Upper lobe of left lung (tissue), 4 donors: ENCODE measurements around the gene CSNK2A2.

ENCODE experiments used
- CTCF ChIP-seq, 6 experiments: fragments of 450-650 bp in 4 of 6; fragments of 200-600 bp in 2 of 6; sonication (generic) in 2 of 6; IDR thresholded peaks; one replicate each; pipeline ENCODE4 v1.5.1; 2016 to 2019; ENCODE audit warnings: antibody characterized with exemption in 6 of 6
- POLR2A ChIP-seq, 4 donors: fragments of 450-650 bp; IDR thresholded peaks; one replicate each; pipeline ENCODE4 v1.5.1; 2016 to 2017; ENCODE audit warnings: antibody characterized with exemption in 4 of 4, mild to moderate bottlenecking in 2 of 4
- POLR2AphosphoS5 ChIP-seq, 2 donors: sonication (generic); formaldehyde crosslinking; IDR thresholded peaks; one replicate each; pipeline ENCODE4 v1.5.1; 2017; ENCODE audit warnings: antibody characterized with exemption in 2 of 2

- TF ChIP-seq POLR2A (IDR thresholded peaks at IDR 0.05): no peak
- TF ChIP-seq CTCF (IDR thresholded peaks at IDR 0.05): no peak
- no peak for TF ChIP-seq POLR2AphosphoS5 (IDR thresholded peaks at IDR 0.05)
Observed at GRCh38 chr16:58176608-58177352, 21.1 kb downstream of the CSNK2A2 start.
